Measurements from ENCODE around the gene EHD1. TPM values are rescaled to one million over a fixed set of nuclear protein-coding genes. Genes with fewer than 3 reads are reported as not detected.

EHD1 gene
- total and polyA plus RNA-seq, 9 of the 15 experiments (the other 6 are each of a cell fraction or from before 2014, with no cell fraction given) = 0.46 to 65.0 (median 16.4) TPM

DNA sequence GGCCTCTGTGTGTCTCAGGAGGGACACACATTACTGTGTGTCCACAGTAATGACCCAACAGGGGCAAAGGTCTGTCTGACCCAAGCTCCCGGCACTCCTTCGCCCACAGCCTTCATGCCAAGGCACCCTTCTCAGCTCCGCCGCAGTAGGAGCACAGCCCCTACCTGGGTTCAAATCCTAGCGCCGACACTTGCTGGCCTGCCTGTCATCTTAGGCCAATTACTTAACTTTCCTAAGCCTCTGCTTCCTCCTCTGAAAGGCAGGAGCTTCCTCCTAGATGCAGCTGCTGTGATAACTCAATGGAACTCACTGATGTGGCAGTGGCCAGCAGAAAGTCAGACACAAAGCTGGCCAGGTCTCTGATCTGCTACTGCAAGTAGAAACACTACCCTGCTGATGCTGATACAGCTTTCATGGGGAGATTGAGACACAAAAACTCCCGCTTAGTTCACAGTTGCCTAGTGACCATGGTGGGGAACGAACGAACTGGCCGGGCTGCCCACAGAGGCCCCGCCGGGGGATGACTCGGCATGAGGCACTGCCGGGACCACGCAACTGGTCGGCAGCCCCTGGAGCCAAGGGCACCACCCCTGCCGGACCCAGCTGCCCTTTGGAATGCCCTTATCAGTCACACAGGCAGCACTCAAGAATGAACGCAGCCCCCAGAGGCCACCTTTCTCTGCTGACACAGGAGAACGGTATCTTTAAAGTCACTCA lies 8.1 kb downstream of the EHD1 start (continued):
- TF ChIP-seq SRF (CRISPR knock-in tag; IDR thresholded peaks at IDR 0.05) = 0 out of 4 replicates have a peak, but pooled peaks of 1 of the 2 experiments have one; percentile 34
- TF ChIP-seq SOX6 (IDR thresholded peaks at IDR 0.05) = peak; percentile 34; the same call in 1 of the 2 replicates
- TF ChIP-seq SMARCE1 (IDR thresholded peaks at IDR 0.05) = peak; percentile 53; the same call in 1 of the 2 replicates
- no peak for TF ChIP-seq POLR2H (tag; IDR thresholded peaks at IDR 0.05; ENCODE audit: low read depth)
- TF ChIP-seq TCF7L2 (IDR thresholded peaks at IDR 0.05; ENCODE audit: low read depth, low read length) = no peak
- TF ChIP-seq, protein P1, sequence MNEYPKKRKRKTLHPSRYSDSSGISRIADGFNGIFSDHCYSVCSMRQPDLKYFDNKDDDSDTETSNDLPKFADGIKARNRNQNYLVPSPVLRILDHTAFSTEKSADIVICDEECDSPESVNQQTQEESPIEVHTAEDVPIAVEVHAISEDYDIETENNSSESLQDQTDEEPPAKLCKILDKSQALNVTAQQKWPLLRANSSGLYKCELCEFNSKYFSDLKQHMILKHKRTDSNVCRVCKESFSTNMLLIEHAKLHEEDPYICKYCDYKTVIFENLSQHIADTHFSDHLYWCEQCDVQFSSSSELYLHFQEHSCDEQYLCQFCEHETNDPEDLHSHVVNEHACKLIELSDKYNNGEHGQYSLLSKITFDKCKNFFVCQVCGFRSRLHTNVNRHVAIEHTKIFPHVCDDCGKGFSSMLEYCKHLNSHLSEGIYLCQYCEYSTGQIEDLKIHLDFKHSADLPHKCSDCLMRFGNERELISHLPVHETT (CRISPR knock-in tag; conservative IDR thresholded peaks at IDR 0.05 in 1 of 2, IDR thresholded peaks at IDR 0.05 in 1 of 2) = peak in 1 of 2 experiments; percentile 58; a peak in 1 of 4 replicates
- no peak for TF ChIP-seq ZBTB8A (IDR thresholded peaks at IDR 0.05; ENCODE audit: partially characterized antibody)
- TF ChIP-seq MTA3 (IDR thresholded peaks at IDR 0.05; ENCODE audit: borderline replicate concordance) = no peak; the same call in 1 of the 2 replicates
- peak; percentile 80 for TF ChIP-seq ARID1B (IDR thresholded peaks at IDR 0.05)
- peak; percentile 7 for TF ChIP-seq DACH1 (IDR thresholded peaks at IDR 0.05; ENCODE audit: partially characterized antibody)
- 0 out of 2 replicates have a peak, but pooled peaks have one; percentile 33 for TF ChIP-seq LCOR (CRISPR knock-in tag; IDR thresholded peaks at IDR 0.05)
- TF ChIP-seq SPI1 (IDR thresholded peaks at IDR 0.05; ENCODE audit: borderline replicate concordance, low read depth, low read length) = no peak
- TF ChIP-seq, protein P2, sequence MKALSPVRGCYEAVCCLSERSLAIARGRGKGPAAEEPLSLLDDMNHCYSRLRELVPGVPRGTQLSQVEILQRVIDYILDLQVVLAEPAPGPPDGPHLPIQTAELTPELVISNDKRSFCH (CRISPR knock-in tag; IDR thresholded peaks at IDR 0.05) = no peak
- TF ChIP-seq, protein P2 (tag; IDR thresholded peaks at IDR 0.05) = peak; percentile 68; the same call in 1 of the 2 replicates
- no peak for TF ChIP-seq ZBTB17 (CRISPR knock-in tag; IDR thresholded peaks at IDR 0.05)
- TF ChIP-seq CBX3 (IDR thresholded peaks at IDR 0.05; ENCODE audit: borderline replicate concordance in 1 of 2, low read length in 2 of 2) = no peak
- no peak for TF ChIP-seq HNRNPK (IDR thresholded peaks at IDR 0.05; ENCODE audit: low read depth, low read length, poor library complexity, severe bottlenecking)
- TF ChIP-seq PRMT5 (CRISPR knock-in tag; IDR thresholded peaks at IDR 0.05) = no peak
- TF ChIP-seq, protein P3, sequence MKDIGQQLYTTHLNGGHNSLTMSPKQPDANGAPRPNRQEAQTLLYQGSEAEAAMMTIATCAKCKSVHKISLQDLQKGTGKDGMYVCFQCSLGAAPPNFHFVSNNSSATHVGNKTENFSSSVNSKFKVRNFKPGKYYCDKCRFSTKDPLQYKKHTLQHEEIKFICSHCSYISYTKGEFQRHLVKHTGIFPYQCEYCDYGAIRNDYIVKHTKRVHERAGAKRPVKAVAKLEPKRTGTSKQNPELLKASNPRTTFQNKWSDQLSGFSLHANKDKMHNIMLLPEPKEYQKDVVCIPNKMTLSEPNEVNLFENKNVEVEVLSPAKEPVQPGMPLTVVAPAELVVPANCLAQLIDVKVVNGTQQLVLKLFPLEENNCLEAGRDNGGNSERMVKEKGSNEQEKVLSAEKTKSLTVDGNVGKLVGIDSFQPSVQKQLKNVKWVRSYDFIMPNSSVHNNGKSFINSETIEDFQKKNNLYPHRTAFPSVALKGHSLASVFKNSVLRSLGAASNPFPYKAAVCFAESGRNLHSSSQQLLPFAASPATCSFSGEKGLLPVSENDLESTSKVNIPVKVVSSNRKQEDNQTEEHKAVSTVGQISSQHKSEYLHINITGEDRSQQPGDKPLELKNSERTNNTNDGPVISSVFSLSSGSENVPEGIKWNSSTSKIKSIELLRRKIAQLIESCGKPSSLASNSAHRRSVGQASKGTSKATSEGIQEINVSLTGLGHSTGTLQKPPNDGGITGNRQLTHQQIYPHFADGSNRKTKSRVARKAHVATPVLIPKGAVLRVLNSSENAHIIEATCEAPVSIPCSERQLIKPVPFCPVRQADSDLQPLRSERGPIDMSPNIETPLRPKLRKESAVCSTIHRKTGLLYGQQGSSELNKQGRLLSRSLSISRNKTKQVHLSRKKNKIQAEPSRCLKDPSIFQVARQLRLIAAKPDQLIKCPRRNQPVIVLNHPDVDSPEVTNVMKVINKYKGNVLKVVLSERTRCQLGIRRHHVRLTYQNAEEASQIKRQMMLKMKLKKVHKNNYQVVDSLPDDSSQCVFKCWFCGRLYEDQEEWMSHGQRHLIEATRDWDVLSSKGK (CRISPR knock-in tag; IDR thresholded peaks at IDR 0.05) = no peak
- TF ChIP-seq, protein P4, sequence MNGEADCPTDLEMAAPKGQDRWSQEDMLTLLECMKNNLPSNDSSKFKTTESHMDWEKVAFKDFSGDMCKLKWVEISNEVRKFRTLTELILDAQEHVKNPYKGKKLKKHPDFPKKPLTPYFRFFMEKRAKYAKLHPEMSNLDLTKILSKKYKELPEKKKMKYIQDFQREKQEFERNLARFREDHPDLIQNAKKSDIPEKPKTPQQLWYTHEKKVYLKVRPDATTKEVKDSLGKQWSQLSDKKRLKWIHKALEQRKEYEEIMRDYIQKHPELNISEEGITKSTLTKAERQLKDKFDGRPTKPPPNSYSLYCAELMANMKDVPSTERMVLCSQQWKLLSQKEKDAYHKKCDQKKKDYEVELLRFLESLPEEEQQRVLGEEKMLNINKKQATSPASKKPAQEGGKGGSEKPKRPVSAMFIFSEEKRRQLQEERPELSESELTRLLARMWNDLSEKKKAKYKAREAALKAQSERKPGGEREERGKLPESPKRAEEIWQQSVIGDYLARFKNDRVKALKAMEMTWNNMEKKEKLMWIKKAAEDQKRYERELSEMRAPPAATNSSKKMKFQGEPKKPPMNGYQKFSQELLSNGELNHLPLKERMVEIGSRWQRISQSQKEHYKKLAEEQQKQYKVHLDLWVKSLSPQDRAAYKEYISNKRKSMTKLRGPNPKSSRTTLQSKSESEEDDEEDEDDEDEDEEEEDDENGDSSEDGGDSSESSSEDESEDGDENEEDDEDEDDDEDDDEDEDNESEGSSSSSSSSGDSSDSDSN (IDR thresholded peaks at IDR 0.05; ENCODE audit: borderline replicate concordance in 1 of 2, low read depth in 2 of 2, low read length in 2 of 2) = no peak

Measured in K562 (cell line).